ENCODE results near the gene BRAF.
"Not testable (repeated sequence)": the region's sequence is repeated elsewhere in the genome, so short reads cannot be mapped to it uniquely, and the experiment has no call there.

The BRAF gene

DNA sequence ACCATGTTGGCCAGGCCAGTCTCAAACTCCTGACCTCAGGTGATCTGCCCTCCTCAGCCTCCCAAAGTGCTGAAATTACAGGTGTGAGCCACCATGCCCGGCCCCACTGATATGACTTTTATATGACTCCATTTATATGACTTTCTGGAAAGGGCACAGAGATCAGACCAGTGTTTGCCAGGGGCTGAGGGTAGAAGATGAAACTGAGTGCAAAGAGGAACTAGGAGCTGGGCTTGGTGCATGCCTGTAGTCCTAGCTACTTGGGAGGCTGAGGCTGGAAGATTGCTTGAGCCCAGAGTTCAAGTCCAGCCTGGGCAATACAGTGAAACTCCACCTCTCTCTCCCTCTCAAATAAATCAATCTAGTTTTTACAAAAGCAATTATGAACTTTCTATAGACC is 7.5 kb downstream of the BRAF start:
- FAIRE-seq: no peak

- FAIRE-seq: no peak
Measured at GRCh38 chr7:140915935-140916555, 8.7 kb downstream of the BRAF start.

- no peak for FAIRE-seq
Measured at GRCh38 chr7:140914083-140914482, 10.6 kb downstream of the BRAF start.

DNA sequence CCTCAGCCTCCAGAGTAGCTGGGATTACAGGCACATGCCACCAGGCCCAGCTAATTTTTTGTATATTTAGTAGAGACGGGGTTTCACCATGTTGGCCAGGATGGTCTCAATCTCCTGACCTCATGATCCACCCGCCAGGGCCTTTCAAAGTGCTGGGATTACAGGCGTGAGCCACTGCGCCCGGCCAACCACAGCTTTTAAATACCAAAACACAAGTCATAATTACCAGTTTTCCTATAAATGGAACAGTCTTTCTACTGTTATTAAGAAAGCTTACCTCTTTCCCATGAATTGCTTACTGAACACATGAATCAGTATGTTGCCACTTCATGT is 11.2 kb downstream of the BRAF start:
- FAIRE-seq: not testable (repeated sequence)

- FAIRE-seq: no peak
Measured at GRCh38 chr7:140911746-140912145, 13.0 kb downstream of the BRAF start.

- FAIRE-seq: no peak
Measured at GRCh38 chr7:140909476-140910161, 15.1 kb downstream of the BRAF start.

- FAIRE-seq: no peak
Measured at GRCh38 chr7:140908361-140908760, 16.4 kb downstream of the BRAF start.

- FAIRE-seq: no peak
Measured at GRCh38 chr7:140903741-140904480, 20.8 kb downstream of the BRAF start.

GRCh38 chr7:140902303-140902953 is 22.3 kb downstream of the BRAF start:
- no peak for FAIRE-seq

DNA sequence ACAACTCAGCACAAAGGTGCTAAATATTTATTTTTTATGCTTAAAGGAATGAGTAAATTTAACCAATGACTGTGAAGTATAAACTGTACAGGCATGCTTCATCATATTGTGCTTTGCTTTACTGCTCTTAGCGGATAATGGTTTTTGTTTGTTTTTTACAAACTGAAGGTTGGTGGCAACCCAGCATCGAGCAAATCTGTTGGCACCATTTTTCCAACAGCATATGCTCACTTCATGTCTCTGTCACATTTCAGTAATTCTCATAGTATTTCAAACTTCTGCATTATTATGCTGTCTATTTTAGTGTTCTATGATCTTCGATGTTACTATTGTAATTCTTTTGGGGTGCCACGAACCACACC is 22.8 kb downstream of the BRAF start:
- FAIRE-seq: no peak

DNA sequence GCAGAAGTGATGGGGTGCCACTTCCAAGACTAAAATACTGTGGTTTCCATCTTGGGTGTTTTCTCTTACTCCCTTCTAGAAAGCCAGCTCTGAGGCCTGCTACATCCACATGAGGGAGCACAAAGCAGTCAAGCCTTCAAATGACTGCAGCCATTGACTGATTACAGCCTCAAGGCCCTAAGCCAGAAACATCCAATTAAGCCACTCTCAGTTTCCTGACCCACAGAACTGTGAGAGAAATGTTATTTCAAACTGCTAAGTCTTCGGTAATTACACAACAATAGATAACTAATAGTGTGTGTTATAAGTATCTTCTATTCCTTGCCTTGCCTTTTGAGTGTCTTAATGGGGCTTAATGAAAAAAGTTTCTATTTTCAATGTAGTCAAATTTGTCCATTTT is 24.8 kb downstream of the BRAF start:
- FAIRE-seq: no peak

DNA sequence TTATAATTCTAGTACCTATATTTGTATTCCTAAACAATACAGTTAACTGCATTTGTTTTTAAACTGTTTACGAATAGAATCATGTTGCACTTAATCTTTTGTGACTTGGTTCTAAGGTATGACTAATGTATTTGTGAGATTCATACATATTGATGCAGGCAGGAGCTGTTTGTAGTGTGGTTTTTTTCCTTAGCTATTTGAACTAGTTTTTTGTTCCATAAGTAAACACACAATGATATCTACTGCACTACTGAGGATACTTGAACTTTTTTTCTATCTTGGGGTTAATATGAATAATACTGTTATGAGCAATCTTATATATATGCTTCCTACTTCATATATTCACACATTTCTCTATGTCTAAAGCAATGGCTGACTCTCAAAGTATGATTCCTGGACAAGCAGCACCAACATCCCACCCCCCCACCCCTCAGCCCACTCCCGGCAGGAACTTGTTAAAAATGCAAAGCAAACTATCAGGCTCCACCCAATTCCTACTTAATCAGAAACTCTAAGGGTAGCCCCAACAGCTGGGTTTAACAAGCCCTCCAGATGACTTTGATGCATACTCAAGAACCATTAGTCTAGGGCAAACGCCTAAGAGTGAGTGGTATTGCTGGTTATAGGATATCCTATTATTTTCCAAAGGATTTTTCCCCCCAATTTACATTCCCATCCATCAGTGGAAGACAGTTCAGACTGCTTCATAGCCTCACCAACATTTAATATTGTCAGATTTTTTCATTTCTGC is 25.8 kb downstream of the BRAF start:
- FAIRE-seq: peak; percentile 49

- no peak for FAIRE-seq
Measured at GRCh38 chr7:140896996-140897395, 27.7 kb downstream of the BRAF start.

DNA sequence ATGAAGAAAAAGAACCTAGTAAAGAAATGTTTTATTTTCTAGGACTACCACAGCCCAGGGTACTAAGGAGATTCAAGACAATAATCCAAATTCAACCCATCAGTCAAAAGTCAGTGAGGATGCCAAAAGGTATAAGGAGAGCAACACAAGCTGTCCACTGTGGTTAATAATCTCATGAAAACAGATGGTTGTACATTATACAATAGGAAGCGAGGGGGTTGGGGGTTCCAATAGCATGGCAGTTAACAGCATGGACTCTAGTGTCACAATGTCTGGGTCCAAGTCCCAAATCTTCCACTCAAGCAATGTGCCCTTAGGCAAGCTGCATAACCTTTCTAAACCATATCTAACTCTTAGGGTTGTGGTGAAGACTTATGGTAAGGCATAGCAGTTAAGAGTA is 35.1 kb downstream of the BRAF start:
- FAIRE-seq: no peak

DNA sequence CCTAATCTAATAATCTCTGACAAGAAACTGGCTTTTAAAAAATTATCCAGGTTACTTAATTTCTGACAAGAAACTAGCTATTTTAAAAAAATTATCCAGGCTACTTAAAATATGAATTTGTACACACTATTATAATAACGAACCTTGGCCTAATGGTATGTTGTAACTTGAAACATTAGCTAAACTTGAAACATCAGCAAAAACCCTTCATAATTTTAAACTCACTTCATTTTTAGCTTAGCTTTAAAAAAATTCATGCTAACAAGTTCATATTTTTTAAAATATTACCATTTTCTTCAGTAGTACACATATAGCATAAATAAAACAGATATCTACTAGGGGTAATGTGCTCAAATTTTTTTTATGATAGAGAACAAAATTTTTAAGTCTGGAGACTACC is 35.6 kb downstream of the BRAF start:
- FAIRE-seq: peak; percentile 68

GRCh38 chr7:140888087-140888486 is 36.6 kb downstream of the BRAF start:
- FAIRE-seq: no peak

DNA sequence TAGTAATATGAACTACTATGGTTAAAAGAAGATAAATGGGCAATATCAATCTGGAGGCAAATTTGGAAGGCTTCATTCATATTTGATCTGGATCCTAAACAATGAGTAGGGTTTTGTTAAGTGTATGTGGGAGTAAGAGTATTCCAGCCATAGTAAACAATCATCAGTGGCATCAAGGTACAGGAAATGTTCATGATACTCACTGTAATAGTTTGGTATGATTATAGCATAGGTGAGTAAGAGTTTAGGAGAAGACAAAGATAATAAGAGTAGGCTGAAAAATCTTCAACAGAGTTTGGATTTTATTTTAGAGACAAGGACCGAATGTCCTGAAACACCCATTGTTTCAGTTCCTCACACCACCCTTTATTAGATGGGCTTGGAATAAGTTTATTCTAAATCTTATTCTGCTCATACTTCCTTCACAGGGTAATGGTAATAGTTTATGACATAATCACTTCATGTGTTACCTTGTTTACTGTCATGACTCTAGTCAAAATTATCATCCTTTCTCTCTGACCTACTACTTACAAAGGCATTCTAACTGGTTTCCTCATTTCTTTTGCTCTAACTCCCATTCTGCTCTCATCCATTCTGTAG is 38.9 kb downstream of the BRAF start:
- no peak for FAIRE-seq

DNA sequence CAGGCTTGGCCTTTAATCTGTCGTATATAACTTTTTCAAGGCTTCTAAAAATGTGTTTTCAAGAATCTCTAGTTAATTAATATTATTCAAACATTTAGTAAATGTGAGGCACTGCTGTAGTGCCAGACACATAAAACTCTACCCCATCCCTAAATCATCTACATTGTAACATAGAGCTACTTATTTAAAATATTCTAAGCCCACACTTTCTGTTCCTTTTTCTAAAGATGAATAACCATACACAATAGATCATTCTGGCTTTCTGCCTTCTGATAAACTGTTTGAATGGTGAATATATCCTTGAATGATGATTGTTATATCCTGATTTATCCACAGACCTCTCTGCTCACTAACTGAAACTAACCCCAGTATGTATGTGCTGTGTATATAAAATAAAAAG is 41.4 kb downstream of the BRAF start:
- FAIRE-seq: no peak

- FAIRE-seq: not testable (repeated sequence)
Measured at GRCh38 chr7:140882834-140883233, 41.9 kb downstream of the BRAF start.

DNA sequence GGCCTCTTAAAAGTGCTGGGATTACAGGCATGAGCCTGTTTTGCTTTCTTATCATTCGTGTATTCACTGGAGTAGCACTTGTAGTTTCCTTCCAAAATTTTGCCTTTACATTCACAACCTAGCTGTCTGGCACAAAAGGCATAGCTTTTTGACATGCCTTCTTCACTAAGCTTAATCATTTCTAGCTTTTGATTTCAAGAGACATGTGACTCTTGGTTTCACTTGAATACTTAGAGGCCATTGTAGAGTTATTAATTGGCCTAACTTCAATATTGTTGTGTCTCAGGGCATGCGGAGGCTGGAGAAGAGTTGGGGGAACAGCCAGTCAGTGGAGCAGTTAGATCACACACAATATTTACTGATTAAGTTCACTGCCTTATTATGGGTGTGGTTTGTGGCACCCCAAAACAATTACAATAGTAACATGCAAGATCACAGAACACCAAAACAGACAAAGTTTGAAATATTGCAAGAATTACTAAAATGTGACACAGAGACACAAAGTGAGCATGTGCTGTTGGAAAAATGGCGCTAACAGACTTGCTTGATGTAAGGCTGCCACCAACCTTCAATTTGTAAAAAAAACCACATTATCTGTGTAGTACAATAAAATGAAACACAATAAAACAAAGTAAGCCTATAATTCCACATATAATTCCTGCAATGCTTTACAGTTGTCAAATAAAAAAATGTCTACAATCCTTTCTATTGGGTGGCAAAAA is 43.1 kb downstream of the BRAF start:
- peak; percentile 9 for FAIRE-seq

GRCh38 chr7:140877249-140877524 is 47.5 kb downstream of the BRAF start:
- no peak for FAIRE-seq

DNA sequence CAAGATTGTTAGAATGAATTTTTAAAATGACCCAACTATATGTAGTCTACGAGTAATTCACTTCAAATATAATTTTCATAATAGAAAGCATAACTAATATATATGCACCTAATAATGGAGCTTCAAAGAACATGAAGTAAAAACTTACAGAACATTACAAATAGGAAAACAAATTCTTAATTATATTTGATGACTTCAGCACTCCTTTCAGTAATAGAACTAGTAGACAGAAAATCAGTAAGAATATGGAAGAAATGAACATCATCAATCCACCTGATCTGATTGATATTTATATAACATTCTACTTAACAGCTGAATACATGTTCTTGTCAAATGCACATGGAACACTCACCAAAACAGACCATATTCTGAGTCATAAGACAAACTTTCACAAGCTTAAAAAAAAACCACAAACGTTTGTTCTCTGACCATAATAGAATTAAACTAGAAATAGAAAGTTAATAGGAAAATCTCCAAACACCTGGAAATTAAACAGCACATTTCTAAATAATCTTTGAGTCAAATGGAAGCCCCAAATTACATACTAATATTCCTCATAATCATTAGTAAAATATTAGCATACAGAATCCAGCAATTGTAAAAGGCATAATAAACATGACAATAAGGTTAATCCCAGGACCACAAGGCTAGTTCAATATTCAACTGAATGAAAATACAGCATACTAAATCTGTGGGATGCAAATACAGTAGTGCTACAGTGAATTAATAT is 48.0 kb downstream of the BRAF start:
- peak; percentile 84 for FAIRE-seq
